HepG2 (cell line): ENCODE results near the gene GRIN3B. TPM values are rescaled to one million over a fixed set of nuclear protein-coding genes. Genes with fewer than 3 reads are reported as not detected.

Experiments used
- CBX5 ChIP-seq: sonication (generic); formaldehyde crosslinking; IDR thresholded peaks from 2 replicates; pipeline ENCODE4 v1.4.0; 2020; ENCODE audit warnings: missing genetic modification reagents, borderline replicate concordance
- CCAR2 ChIP-seq: fragments of 200-400 bp; formaldehyde crosslinking; optimal IDR thresholded peaks from 2 replicates; pipeline ENCODE3; 2018; ENCODE audit warnings: low read depth, mild to moderate bottlenecking, low read length, moderate library complexity
- HOXA5 ChIP-seq: sonication (generic); formaldehyde crosslinking; IDR thresholded peaks from 2 replicates; pipeline ENCODE4 v1.4.0; 2020; ENCODE audit warnings: missing genetic modification reagents
- KLF6 ChIP-seq: IDR thresholded peaks from 2 replicates; pipeline ENCODE4 v1.8.0; 2016; ENCODE audit warnings: missing biosample characterization, missing genetic modification reagents
- LCORL ChIP-seq, 2 experiments: fragments of 450-650 bp in 1 of 2; sonication (generic) in 1 of 2; formaldehyde crosslinking in 1 of 2; IDR thresholded peaks; 2 replicates each; pipeline versions ENCODE4 v1.5.0 to v1.6.1; 2017 to 2020; ENCODE audit warnings: antibody characterized with exemption in 1 of 2, missing genetic modification reagents in 1 of 2
- MIER2 ChIP-seq: IDR thresholded peaks from 2 replicates; pipeline ENCODE4 v1.6.1; 2016; ENCODE audit warnings: missing biosample characterization, missing genetic modification reagents
- MZF1 ChIP-seq: sonication (generic); formaldehyde crosslinking; IDR thresholded peaks from 2 replicates; pipeline ENCODE4 v1.8.1; 2023; ENCODE audit warnings: mild to moderate bottlenecking, missing genetic modification reagents, borderline replicate concordance
- PHF20 ChIP-seq: sonication (generic); formaldehyde crosslinking; IDR thresholded peaks from 2 replicates; pipeline ENCODE4 v1.5.0; 2020; ENCODE audit warnings: mild to moderate bottlenecking, missing genetic modification reagents
- PLRG1 ChIP-seq: fragments of 450-650 bp; conservative IDR thresholded peaks from 2 replicates; pipeline ENCODE4 v1.6.1; 2016
- SALL2 ChIP-seq: sonication (generic); formaldehyde crosslinking; IDR thresholded peaks from 2 replicates; pipeline ENCODE4 v1.8.1; 2023; ENCODE audit warnings: mild to moderate bottlenecking, missing genetic modification reagents, inconsistent platforms
- SMYD3 ChIP-seq: sonication (generic); formaldehyde crosslinking; IDR thresholded peaks from 2 replicates; pipeline ENCODE4 v1.8.1; 2023; ENCODE audit warnings: mild to moderate bottlenecking, missing genetic modification reagents
- SP5 ChIP-seq: IDR thresholded peaks from 2 replicates; pipeline ENCODE4 v1.6.1; 2016; ENCODE audit warnings: low read depth, borderline replicate concordance
- TARDBP ChIP-seq: sonication (generic); formaldehyde crosslinking; IDR thresholded peaks from 2 replicates; pipeline ENCODE4 v1.8.0; 2022; ENCODE audit warnings: mild to moderate bottlenecking, missing genetic modification reagents
- XBP1 ChIP-seq: sonication (generic); formaldehyde crosslinking; IDR thresholded peaks from 2 replicates; pipeline ENCODE4 v1.5.0; 2020; ENCODE audit warnings: missing genetic modification reagents
- YEATS2 ChIP-seq: sonication (generic); formaldehyde crosslinking; IDR thresholded peaks from 2 replicates; pipeline ENCODE4 v1.4.0; 2020; ENCODE audit warnings: missing genetic modification reagents, borderline replicate concordance
- ZFP1 ChIP-seq: IDR thresholded peaks from 2 replicates; pipeline ENCODE4 v1.6.1; 2016
- ZMYM2 ChIP-seq: sonication (generic); formaldehyde crosslinking; IDR thresholded peaks from 2 replicates; pipeline ENCODE4 v1.8.0; 2022; ENCODE audit warnings: mild to moderate bottlenecking, missing genetic modification reagents
- ZNF788 ChIP-seq: sonication (generic); formaldehyde crosslinking; IDR thresholded peaks from 2 replicates; pipeline ENCODE4 v1.5.0; 2020; ENCODE audit warnings: mild to moderate bottlenecking, missing genetic modification reagents, borderline replicate concordance
- polyA plus RNA-seq, 8 experiments: library from polyadenylated mRNA; depleted of rRNA in 3 of 8; stranded (reverse) in 7 of 8; unstranded in 1 of 8; fragments of >200 nt; fragmentation: Illumina TruSeq in 4 of 8; extraction: Trizol in 4 of 8; gene quantifications; 2 replicates each; pipeline versions ENCODE4 v1.2.1 to v1.2.3, GENCODE V29; 2011 to 2016; ENCODE audit warnings: low read depth in 4 of 8, missing spikeins in 1 of 8, mixed read lengths in 1 of 8; ENCODE audit not compliant: insufficient read depth in 1 of 8
- total RNA-seq, 5 experiments: library from RNA; depleted of rRNA; stranded (reverse); fragments of >200 nt; fragmentation: Illumina TruSeq; extraction: Trizol; gene quantifications; 2 replicates each; pipeline ENCODE4 v1.2.3, GENCODE V29; 2016; ENCODE audit warnings: low read depth in 1 of 5
- TF ChIP-seq, protein P1 (sequence below): sonication (generic); formaldehyde crosslinking; IDR thresholded peaks from 2 replicates; pipeline ENCODE4 v1.8.0; 2022; ENCODE audit warnings: missing genetic modification reagents, low read depth, mild to moderate bottlenecking, borderline replicate concordance
- TF ChIP-seq, protein P2 (sequence below): sonication (generic); formaldehyde crosslinking; IDR thresholded peaks from 2 replicates; pipeline ENCODE4 v1.4.0; 2020; ENCODE audit warnings: missing genetic modification reagents; ENCODE audit errors: not compliant biosample characterization
- TF ChIP-seq, protein P3 (sequence below): sonication (generic); formaldehyde crosslinking; IDR thresholded peaks from 2 replicates; pipeline ENCODE4 v1.4.0; 2020; ENCODE audit warnings: missing genetic modification reagents
- TF ChIP-seq, protein P4 (sequence below): sonication (generic); formaldehyde crosslinking; conservative IDR thresholded peaks from 2 replicates; pipeline ENCODE4 v1.8.0; 2022; ENCODE audit warnings: missing genetic modification reagents
- TF ChIP-seq, protein P5 (sequence below): sonication (generic); formaldehyde crosslinking; IDR thresholded peaks from 2 replicates; pipeline ENCODE4 v1.8.0; 2022; ENCODE audit warnings: mild to moderate bottlenecking, missing genetic modification reagents, moderate library complexity

GRIN3B gene
- total and polyA plus RNA-seq, 2 of the 13 experiments (the other 11 are each of a cell fraction or from before 2014, with no cell fraction given) = 0.07 to 0.20 TPM

DNA sequence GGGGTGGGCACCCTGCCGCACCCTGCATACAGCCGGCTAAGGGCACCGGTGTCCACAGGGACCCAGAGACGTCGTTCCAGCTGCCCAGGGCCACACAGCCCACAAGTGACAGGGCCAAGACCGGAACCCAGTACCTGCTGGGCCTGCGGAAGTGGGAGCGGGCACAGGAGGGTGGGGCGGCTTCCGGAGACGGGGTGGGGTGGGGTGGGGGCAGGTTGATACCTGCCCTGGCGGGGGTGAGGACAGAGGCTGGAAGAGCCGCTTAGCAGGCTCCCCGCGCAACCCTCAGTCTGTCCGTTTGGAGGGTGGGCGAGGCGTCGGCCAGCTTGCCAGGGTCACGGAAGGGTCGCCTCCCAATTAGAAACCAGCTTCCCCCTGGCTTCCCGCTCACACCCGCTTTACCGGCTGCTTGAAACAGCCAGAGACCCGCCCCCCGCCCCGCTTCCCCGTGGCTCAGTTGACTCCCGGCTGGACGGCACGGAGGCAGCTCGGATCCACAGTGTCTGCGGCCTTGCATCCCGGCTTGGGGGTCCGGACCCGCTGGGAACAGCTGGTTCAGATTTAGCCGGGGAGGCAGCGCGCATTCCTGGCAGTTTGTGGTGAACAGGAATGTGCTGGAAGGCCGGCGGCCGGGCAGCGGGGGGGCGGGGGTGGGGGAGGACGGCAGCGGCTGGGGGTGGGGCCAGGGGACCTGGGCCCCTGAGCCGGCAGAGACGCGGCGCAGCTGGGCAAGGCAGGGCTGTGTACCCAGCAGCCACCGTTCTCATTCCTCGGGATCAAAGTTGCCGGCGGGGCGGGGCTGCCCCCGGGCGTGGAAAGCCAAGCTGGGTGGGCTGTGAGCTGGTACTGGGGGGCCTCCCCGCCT, 28.1 kb downstream of the GRIN3B start (continued):
- TF ChIP-seq, protein P1, sequence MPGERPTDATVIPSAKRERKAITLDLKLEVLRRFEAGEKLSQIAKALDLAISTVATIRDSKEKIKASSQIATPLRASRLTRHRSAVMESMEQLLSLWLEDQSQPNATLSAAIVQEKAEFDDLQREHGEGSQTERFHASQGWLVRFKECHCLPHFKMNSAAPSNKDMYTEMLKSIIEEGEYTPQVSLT (CRISPR knock-in tag) = no peak
- TF ChIP-seq YEATS2 (CRISPR knock-in tag) = 0 out of 2 replicates have a peak, but pooled peaks have one; percentile 56
- no peak for TF ChIP-seq SALL2
- TF ChIP-seq, protein P2, sequence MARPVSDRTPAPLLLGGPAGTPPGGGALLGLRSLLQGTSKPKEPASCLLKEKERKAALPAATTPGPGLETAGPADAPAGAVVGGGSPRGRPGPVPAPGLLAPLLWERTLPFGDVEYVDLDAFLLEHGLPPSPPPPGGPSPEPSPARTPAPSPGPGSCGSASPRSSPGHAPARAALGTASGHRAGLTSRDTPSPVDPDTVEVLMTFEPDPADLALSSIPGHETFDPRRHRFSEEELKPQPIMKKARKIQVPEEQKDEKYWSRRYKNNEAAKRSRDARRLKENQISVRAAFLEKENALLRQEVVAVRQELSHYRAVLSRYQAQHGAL = no peak
- TF ChIP-seq, protein P3, sequence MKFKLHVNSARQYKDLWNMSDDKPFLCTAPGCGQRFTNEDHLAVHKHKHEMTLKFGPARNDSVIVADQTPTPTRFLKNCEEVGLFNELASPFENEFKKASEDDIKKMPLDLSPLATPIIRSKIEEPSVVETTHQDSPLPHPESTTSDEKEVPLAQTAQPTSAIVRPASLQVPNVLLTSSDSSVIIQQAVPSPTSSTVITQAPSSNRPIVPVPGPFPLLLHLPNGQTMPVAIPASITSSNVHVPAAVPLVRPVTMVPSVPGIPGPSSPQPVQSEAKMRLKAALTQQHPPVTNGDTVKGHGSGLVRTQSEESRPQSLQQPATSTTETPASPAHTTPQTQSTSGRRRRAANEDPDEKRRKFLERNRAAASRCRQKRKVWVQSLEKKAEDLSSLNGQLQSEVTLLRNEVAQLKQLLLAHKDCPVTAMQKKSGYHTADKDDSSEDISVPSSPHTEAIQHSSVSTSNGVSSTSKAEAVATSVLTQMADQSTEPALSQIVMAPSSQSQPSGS (CRISPR knock-in tag) = no peak
- TF ChIP-seq TARDBP (CRISPR knock-in tag) = no peak
- TF ChIP-seq, protein P4, sequence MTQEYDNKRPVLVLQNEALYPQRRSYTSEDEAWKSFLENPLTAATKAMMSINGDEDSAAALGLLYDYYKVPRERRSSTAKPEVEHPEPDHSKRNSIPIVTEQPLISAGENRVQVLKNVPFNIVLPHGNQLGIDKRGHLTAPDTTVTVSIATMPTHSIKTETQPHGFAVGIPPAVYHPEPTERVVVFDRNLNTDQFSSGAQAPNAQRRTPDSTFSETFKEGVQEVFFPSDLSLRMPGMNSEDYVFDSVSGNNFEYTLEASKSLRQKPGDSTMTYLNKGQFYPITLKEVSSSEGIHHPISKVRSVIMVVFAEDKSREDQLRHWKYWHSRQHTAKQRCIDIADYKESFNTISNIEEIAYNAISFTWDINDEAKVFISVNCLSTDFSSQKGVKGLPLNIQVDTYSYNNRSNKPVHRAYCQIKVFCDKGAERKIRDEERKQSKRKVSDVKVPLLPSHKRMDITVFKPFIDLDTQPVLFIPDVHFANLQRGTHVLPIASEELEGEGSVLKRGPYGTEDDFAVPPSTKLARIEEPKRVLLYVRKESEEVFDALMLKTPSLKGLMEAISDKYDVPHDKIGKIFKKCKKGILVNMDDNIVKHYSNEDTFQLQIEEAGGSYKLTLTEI = no peak
- no peak for TF ChIP-seq LCORL (IDR thresholded peaks at IDR 0.05)
- TF ChIP-seq LCORL (CRISPR knock-in tag; IDR thresholded peaks at IDR 0.05) = no peak; the same call in 1 of the 2 replicates
- no peak for TF ChIP-seq MZF1 (CRISPR knock-in tag)
- TF ChIP-seq PLRG1 = no peak
- TF ChIP-seq CBX5 = no peak
- no peak for TF ChIP-seq PHF20 (CRISPR knock-in tag)
- TF ChIP-seq CCAR2 = no peak
- TF ChIP-seq XBP1 (CRISPR knock-in tag) = no peak
- no peak for TF ChIP-seq ZFP1 (CRISPR knock-in tag)
- 0 out of 2 replicates have a peak, but pooled peaks have one; percentile 16 for TF ChIP-seq KLF6 (CRISPR knock-in tag)
- TF ChIP-seq ZMYM2 = peak; percentile 65; the same call in 1 of the 2 replicates
- no peak for TF ChIP-seq SMYD3
- TF ChIP-seq SP5 (CRISPR knock-in tag) = no peak
- TF ChIP-seq, protein P5, sequence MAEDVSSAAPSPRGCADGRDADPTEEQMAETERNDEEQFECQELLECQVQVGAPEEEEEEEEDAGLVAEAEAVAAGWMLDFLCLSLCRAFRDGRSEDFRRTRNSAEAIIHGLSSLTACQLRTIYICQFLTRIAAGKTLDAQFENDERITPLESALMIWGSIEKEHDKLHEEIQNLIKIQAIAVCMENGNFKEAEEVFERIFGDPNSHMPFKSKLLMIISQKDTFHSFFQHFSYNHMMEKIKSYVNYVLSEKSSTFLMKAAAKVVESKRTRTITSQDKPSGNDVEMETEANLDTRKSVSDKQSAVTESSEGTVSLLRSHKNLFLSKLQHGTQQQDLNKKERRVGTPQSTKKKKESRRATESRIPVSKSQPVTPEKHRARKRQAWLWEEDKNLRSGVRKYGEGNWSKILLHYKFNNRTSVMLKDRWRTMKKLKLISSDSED (CRISPR knock-in tag) = no peak
- TF ChIP-seq MIER2 (CRISPR knock-in tag) = no peak
- 0 out of 2 replicates have a peak, but pooled peaks have one; percentile 14 for TF ChIP-seq ZNF788 (CRISPR knock-in tag)
- 0 out of 2 replicates have a peak, but pooled peaks have one; percentile 21 for TF ChIP-seq HOXA5 (CRISPR knock-in tag)
